Suprapubic skin (tissue), 4 donors: Measurements from ENCODE around the gene CCDC106.

Experiments used
- CTCF ChIP-seq, 2 donors: fragments of 200-600 bp in 1 of 2; fragments of 450-650 bp in 1 of 2; sonication (generic) in 1 of 2; IDR thresholded peaks; one replicate each; pipeline ENCODE4 v1.5.1; 2016 to 2019; ENCODE audit warnings: antibody characterized with exemption in 2 of 2, mild to moderate bottlenecking in 1 of 2, moderate library complexity in 1 of 2
- POLR2A ChIP-seq, 2 donors: fragments of 450-650 bp; IDR thresholded peaks; one replicate each; pipeline ENCODE4 v1.6.1; 2017; ENCODE audit warnings: antibody characterized with exemption in 2 of 2, mild to moderate bottlenecking in 2 of 2, moderate library complexity in 2 of 2
- POLR2AphosphoS5 ChIP-seq, 3 donors: sonication (generic); formaldehyde crosslinking; IDR thresholded peaks; one replicate each; pipeline ENCODE4 v1.6.1; 2017; ENCODE audit warnings: antibody characterized with exemption in 3 of 3

- TF ChIP-seq CTCF (IDR thresholded peaks at IDR 0.05): no peak
- no peak for TF ChIP-seq POLR2AphosphoS5 (IDR thresholded peaks at IDR 0.05)
- no peak for TF ChIP-seq POLR2A (IDR thresholded peaks at IDR 0.05)
These were observed 24.4 kb downstream of the CCDC106 start for GRCh38 chr19:55672418-55672817.
